G401.6 (cell line): Measurements from ENCODE around the gene ZNF423.

Experiments
- FAIRE-seq: peaks from 2 replicates; lab custom pipeline; 2012; peaks lifted over from hg19 to GRCh38; lab: Jason Lieb, UNC

The ZNF423 gene

GRCh38 chr16:49505556-49505955 lies 350.4 kb downstream of the ZNF423 start:
- FAIRE-seq: no peak

DNA sequence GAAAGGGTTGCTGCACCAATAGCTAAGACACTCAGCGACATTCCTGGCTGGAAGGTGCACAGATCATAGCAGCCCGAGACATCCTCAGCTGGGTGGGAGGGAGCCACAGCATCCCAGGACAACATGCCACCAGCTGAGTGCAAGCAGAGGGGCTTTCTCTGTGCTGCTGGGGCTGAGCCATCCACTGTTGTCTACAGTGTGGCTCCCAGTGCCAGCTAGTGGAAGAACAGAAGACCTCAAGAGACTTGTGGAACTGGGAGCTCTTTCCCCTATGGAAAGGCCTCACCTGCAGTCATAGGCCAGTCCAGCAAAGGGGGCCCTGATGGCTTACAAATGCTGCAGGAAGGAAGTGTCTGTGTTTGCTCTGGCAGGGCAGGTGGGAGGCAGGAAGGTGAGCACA lies 351.3 kb downstream of the ZNF423 start:
- no peak for FAIRE-seq

- no peak for FAIRE-seq
These were observed 351.9 kb downstream of the ZNF423 start for GRCh38 chr16:49504023-49504364.

GRCh38 chr16:49503256-49504022 lies 352.5 kb downstream of the ZNF423 start:
- no peak for FAIRE-seq

GRCh38 chr16:49502136-49502881 lies 353.6 kb downstream of the ZNF423 start:
- FAIRE-seq: no peak

- no peak for FAIRE-seq
These were observed 355.9 kb downstream of the ZNF423 start for GRCh38 chr16:49499869-49500610.

DNA sequence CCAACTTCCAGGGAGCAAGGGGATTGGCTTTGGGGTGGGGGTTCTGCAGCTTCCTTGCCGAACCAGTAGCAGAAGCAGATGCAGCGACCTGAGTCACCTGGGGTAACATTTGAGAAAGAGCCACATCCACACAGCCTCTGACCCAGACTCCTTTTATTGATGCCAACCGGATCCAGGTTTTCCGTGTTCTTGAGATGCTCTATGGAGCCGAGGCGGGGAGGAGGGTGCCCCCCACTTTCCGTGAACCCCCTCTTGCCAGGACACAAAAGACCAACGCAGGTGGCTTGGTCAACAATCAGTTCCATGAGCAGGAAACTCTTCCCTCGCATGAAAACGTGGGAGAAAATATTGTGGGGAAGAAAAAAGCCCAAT lies 356.5 kb downstream of the ZNF423 start:
- FAIRE-seq: no peak

DNA sequence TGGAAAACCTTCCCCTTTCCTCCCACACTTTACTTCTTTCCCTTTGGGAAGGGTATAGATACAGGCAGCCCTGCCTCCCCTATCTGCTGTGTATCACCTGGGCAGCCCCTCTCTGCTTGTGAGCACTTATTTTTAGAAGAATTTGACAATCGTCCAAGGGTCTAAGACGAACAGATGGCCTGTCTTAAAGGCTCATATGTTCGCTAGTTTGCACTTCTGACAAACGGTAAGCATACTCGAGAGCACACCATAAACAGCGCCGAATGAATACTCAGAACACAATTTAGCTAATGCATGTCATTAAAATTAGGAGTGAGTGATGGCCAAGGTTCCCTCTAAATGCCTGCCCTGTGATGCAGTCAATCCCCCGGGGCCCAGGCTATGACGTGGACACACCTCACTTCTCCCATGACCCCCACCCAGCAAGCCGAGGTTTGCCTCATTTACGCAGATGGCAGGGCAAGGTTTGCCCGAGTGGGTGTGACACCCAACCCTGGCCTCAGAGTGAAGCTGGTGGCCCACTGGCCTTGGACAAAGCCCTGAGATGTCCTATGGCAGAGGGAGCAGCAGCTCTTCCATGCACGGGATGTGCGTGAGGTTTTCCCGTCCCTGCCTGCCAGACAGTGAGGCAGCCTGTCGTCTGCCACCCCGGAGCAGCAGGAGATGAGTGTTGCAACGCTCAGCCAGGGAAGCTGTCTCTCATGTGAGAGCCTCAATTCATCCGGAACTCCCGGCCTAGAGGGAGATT lies 357.1 kb downstream of the ZNF423 start:
- no peak for FAIRE-seq

DNA sequence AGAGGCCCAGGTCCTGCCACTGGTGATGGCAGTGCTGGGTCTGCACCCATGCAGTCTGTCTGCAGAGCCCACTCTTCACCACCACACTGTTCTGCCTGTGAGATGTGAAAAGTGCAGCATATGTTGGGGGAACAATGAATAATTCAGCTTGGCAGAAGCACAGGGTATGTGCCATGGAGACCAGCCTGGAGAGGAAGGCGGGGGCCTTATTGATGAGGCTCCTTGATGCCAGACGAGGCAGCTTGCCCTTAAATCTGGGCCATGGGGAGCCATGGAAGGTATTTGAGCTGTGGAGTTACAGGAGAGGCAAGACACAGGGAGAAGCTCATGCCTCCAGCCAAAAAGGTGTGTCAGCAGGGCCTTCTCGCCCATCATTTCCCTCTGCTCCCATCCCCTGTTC lies 357.6 kb downstream of the ZNF423 start:
- no peak for FAIRE-seq

- no peak for FAIRE-seq
These were observed 358.4 kb downstream of the ZNF423 start for GRCh38 chr16:49497466-49497865.

DNA sequence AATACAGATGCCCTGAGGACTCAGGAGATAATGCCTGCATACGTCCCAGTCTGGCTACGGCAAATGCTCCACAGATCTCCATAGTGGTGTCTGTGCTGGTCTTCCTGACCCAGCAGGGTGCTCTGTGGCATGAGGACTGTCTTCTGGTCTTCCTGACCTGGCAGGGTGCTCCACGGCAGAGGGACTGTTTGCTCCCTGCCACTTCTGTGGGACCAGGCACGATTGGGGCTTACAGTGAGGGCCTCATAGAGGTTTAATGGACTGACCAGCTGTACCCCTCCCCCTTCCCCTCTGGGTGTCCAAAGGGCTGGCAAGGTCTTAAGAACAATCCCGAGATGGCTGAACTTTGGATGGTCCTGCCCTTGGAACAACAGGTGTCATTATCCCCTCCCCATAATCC lies 359.3 kb downstream of the ZNF423 start:
- no peak for FAIRE-seq

- no peak for FAIRE-seq
These were observed 360.1 kb downstream of the ZNF423 start for GRCh38 chr16:49495596-49496355.

- FAIRE-seq: no peak
These were observed 360.9 kb downstream of the ZNF423 start for GRCh38 chr16:49494891-49495566.

GRCh38 chr16:49494474-49494873 lies 361.4 kb downstream of the ZNF423 start:
- FAIRE-seq: no peak

DNA sequence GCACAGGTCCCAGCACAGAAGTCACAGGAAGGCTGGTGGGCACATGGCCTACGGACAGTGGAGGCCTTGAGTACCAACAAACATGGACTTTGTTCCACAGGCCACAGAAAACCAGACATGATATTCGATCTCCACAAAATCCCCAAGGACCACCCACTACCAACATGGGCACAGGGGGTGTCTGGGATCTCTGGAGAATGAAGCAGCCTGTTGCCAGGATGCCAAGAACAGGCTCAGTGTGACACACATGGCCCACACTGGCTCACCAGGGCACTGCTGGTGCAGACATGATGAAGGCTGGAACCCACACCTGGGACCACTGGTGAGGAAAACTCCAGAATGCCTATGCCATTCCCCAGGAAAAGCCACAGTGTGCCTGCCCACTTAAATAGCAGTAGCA lies 362.1 kb downstream of the ZNF423 start:
- FAIRE-seq: no peak

- no peak for FAIRE-seq
These were observed 362.9 kb downstream of the ZNF423 start for GRCh38 chr16:49492896-49493626.

DNA sequence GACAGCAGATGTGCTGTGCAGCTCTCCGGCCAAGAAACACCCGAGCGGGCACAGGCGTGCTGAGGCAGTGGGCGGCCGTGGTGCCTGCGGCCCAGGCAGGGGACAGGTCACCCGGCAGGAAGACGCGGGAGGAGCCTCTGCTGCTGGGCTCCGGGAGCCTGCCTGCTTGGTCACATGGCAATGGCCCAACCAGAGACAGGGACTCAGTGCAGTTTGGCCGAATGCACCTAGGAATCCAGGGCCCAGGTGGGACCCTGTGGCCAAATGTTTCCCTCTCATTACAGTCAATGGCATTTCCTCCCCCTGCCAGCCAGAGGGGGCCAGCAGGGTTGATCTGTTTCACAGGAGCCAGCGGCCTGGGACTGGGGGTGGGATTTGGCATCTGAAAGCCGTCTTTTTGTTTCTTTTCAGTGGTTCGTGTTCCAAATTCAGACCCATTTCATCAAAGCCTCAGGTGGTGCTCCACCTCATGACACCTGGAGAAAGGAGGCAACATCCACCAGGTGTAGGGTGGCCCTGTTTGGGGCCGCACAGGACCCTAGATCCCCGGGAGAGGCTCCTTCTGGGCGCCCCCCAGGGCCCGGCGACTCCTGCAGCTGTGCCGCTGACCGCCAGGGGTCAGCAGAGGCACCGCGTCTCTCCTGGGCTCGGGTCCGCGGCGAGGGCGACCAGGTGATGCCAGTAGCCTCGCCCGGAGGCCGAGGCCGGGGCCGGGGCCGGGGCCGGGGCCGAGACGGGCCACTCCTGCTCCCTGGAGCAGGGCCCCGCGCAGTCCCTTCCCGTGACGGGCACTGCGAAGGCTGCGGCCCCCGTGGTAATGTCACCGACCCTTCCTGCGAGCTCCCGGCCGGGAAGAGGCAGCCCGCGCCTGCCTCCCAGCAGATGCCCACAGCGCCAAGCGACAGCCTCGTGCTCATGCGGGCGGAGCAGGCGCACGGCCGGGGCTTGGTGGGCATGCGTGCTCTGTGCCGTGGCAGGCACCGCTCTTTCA lies 363.8 kb downstream of the ZNF423 start:
- no peak for FAIRE-seq

- FAIRE-seq: no peak
These were observed 364.7 kb downstream of the ZNF423 start for GRCh38 chr16:49491106-49491670.

DNA sequence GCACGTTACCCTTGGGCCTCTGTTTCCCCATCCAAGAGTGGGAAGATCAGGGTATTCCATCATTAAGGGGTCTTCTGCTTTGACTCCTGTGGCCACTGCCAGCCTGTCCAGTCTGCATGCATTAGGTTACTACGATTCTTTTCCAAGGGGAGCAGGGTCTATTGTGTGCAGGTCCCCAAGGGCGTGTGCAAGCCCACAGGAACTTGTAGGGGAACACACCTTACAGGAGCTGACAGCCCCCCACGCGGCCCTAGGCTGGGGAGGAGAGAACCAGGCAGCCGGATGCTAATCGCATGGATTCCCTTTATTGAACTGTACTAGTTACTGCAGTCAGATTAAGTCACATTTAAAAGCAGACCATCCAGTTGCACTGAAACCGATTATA lies 365.6 kb downstream of the ZNF423 start:
- no peak for FAIRE-seq
